PC-3 (cell line): Measurements from ENCODE around the gene OXSR1. TPM values are rescaled to one million over a fixed set of nuclear protein-coding genes. Genes with fewer than 3 reads are reported as not detected.

Source experiments
- ATAC-seq: fragments of 200-7000 bp; cut with Tn5 transposase; 2 replicates; pipeline ENCODE4 v1.9.1; 2020; ENCODE audit warnings: mild to moderate bottlenecking, moderate library complexity
- BruUV-seq: library from RNA; stranded (reverse); fragments of 400-500 nt; replicated peaks from 2 replicates; lab custom pipeline; 2021; lab: Mats Ljungman, UMichigan
- CTCF ChIA-PET: fragments of 300-600 bp; sonication (Branson Sonifier 250); formaldehyde crosslinking; loops from one replicate; lab custom pipeline; 2022; ENCODE audit warnings: antibody characterized with exemption; lab: Charles Lee
- POLR2A ChIA-PET: fragments of 300-600 bp; sonication (Branson Sonifier 250); formaldehyde crosslinking; loops from one replicate; lab custom pipeline; 2022; ENCODE audit warnings: antibody characterized with exemption; ENCODE audit not compliant: unreplicated experiment; lab: Charles Lee
- DNase-seq: peaks from one replicate; pipeline ENCODE4 v3.0.0-alpha.2; 2015
- H2AFZ ChIP-seq: fragments of 300-600 bp; sonication (generic); 2 replicates; pipeline ENCODE4 v1.6.0; 2016; ENCODE audit warnings: antibody characterized with exemption, low read length
- H3F3A ChIP-seq: fragments of 300-600 bp; sonication (generic); one replicate; pipeline ENCODE4 v1.6.0; 2017; ENCODE audit warnings: antibody characterized with exemption, low read length, control low read depth, mild to moderate bottlenecking; ENCODE audit not compliant: unreplicated experiment
- H3K27ac ChIP-seq: fragments of 300-600 bp; sonication (generic); 2 replicates; pipeline ENCODE4 v1.5.1; 2016; ENCODE audit warnings: mild to moderate bottlenecking, low read length
- H3K27me3 ChIP-seq: fragments of 300-600 bp; sonication (generic); 2 replicates; pipeline ENCODE4 v1.6.1; 2016; ENCODE audit warnings: low read length, mixed read lengths
- H3K36me3 ChIP-seq: fragments of 300-600 bp; sonication (generic); 2 replicates; pipeline ENCODE4 v1.6.1; 2016; ENCODE audit warnings: low read depth, mixed run types, low read length, mixed read lengths
- H3K4me1 ChIP-seq: fragments of 300-600 bp; sonication (generic); 2 replicates; pipeline ENCODE4 v1.5.1; 2016; ENCODE audit warnings: low read length; ENCODE audit not compliant: insufficient read depth
- H3K4me2 ChIP-seq: fragments of 300-600 bp; sonication (generic); 2 replicates; pipeline ENCODE4 v1.6.0; 2016; ENCODE audit warnings: low read length
- H3K4me3 ChIP-seq: fragments of 300-600 bp; sonication (generic); 2 replicates; pipeline ENCODE4 v1.5.1; 2016; ENCODE audit warnings: mild to moderate bottlenecking, low read length, mixed read lengths
- H3K79me2 ChIP-seq: fragments of 300-600 bp; sonication (generic); 2 replicates; pipeline ENCODE4 v1.6.1; 2017; ENCODE audit warnings: low read length, mixed read lengths
- H3K9ac ChIP-seq: fragments of 300-600 bp; sonication (generic); 2 replicates; pipeline ENCODE4 v1.6.0; 2016; ENCODE audit warnings: mild to moderate bottlenecking, low read length
- H3K9me2 ChIP-seq: fragments of 300-600 bp; sonication (generic); replicated peaks from 2 replicates; pipeline ENCODE4 v1.6.1; 2016; ENCODE audit warnings: mixed run types, low read length, mixed read lengths
- H3K9me3 ChIP-seq: fragments of 300-600 bp; sonication (generic); 2 replicates; pipeline ENCODE4 v1.6.1; 2016; ENCODE audit warnings: low read length, mixed read lengths
- H4K20me1 ChIP-seq: fragments of 300-600 bp; sonication (generic); 2 replicates; pipeline ENCODE4 v1.6.1; 2016; ENCODE audit warnings: low read length, mixed read lengths
- EZH2 ChIP-seq: fragments of 300-600 bp; sonication (generic); IDR thresholded peaks from one replicate; pipeline ENCODE4 v1.6.1; 2017; ENCODE audit warnings: antibody characterized with exemption, mild to moderate bottlenecking, low read length; ENCODE audit not compliant: unreplicated experiment
- EZH2phosphoT487 ChIP-seq: fragments of 300-600 bp; sonication (generic); IDR thresholded peaks from 2 replicates; pipeline ENCODE4 v1.6.1; 2018; ENCODE audit warnings: mild to moderate bottlenecking, antibody characterized with exemption, low read length, borderline replicate concordance
- intact Hi-C: fragments of 100-400 bp; cut with micrococcal nuclease; formaldehyde crosslinking; loops from 2 replicates; pipeline ENCODE4 v1.9.0; 2023
- total RNA-seq: library from RNA; depleted of rRNA; stranded (reverse); fragments of >200 nt; gene quantifications from 2 replicates; pipeline ENCODE4 v1.2.3, GENCODE V29; 2014
- TF ChIP-seq, protein P1 (sequence below): fragments of 300-600 bp; sonication (generic); conservative IDR thresholded peaks from 2 replicates; pipeline ENCODE4 v1.5.1; 2017; ENCODE audit warnings: antibody characterized with exemption, low read depth, mild to moderate bottlenecking, low read length

Gene OXSR1
- total RNA-seq, 1 experiment from 2014 or later = 42.2 TPM

DNA sequence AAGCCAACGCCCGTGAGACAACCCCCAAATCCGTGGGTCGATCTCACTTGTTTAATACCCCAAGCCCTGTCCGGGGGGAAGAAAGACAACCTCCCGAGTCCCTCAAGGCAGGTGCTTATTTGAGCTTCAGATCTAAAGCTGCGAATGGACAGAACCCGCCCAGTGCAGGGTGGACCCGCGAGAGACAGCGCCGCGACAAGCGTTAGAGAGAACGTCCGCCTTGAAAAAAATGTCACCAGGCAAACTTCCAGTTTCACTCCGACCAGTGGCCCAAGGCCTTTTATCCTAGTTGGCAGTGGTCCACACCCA, 740 bp upstream of the OXSR1 start:
- Histone ChIP-seq H3K27ac (peak overlapping the region; percentile 97), H3K4me2 (peak overlapping the region; percentile 93), H3K9ac (peak overlapping the region; percentile 96), H3K4me3 (peak overlapping the region; percentile 94), H3K36me3 (no peaks in the 10 kb centered on the region), H3K9me3 (no peaks in the 10 kb centered on the region), H4K20me1 (peaks cover 21% of the 10 kb centered on the region), H3F3A (peaks cover 7% of the 10 kb centered on the region), H3K4me1 (peaks cover 42% of the 10 kb centered on the region), H3K27me3 (no peaks in the 10 kb centered on the region), H3K9me2 (no peaks in the 10 kb centered on the region), H3K79me2 (peaks cover 42% of the 10 kb centered on the region), H2AFZ (peak overlapping the region; percentile 37)
- DNase-seq (no peak), ATAC-seq (peak; percentile 5)
- intact Hi-C loops = no loop called here
- no peak for TF ChIP-seq EZH2phosphoT487
- TF ChIP-seq EZH2 = no peak
- TF ChIP-seq, protein P1, sequence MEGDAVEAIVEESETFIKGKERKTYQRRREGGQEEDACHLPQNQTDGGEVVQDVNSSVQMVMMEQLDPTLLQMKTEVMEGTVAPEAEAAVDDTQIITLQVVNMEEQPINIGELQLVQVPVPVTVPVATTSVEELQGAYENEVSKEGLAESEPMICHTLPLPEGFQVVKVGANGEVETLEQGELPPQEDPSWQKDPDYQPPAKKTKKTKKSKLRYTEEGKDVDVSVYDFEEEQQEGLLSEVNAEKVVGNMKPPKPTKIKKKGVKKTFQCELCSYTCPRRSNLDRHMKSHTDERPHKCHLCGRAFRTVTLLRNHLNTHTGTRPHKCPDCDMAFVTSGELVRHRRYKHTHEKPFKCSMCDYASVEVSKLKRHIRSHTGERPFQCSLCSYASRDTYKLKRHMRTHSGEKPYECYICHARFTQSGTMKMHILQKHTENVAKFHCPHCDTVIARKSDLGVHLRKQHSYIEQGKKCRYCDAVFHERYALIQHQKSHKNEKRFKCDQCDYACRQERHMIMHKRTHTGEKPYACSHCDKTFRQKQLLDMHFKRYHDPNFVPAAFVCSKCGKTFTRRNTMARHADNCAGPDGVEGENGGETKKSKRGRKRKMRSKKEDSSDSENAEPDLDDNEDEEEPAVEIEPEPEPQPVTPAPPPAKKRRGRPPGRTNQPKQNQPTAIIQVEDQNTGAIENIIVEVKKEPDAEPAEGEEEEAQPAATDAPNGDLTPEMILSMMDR = no peak
- ChIA-PET POLR2A (interaction anchor here (0.6 to 1.8 kb wide), 3 partner anchors 8 to 121 kb away, joined by 3 to 17 read pairs (median 4); partner anchors contain the start of gene ACAA1), CTCF (interaction anchor here (0.6 to 1.4 kb wide), 3 partner anchors 21 to 182 kb away, joined by 3 to 5 read pairs (median 4); partner anchors contain the start of gene XYLB)
- no TSS peak for BruUV-seq

DNA sequence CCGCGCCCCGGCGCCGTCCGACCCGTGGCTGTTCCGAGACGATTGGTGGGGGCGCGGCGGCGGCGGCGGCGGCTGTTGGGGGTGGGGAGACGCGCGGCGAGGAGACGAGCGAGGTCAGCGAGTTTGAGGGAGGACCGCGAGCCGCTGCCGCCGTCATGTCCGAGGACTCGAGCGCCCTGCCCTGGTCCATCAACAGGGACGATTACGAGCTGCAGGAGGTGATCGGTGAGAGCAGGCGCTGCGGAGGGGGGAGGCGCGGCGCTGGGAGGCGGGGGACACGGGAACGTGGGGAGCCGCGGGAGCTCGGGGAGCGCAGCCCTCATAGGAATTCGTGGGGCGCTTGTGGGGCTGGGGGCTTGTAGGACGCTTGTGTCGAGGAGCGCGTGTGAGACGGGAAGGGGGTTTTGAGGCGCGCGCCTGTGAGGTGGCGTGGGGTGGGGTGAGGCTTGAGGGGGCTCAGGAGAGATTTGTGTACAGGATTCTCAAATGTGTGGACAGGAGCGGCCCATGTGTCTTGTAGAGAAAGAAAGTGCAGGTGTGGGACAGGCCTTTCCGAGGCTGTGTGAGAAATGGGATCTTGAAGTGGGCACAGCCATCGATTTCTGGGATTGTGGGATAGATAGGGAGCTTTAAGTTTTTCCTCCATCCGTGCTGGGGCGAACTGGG, 518 bp downstream of the OXSR1 start:
- peak overlapping the region; percentile 94 for H3K4me3 ChIP-seq
- peak overlapping the region; percentile 93 for H3K4me2 ChIP-seq
- H3K9me2 ChIP-seq = no peaks in the 10 kb centered on the region
- H3K27me3 ChIP-seq = no peaks in the 10 kb centered on the region
- H3K36me3 ChIP-seq = no peaks in the 10 kb centered on the region
- H3K27ac ChIP-seq = peak overlapping the region; percentile 97
- H3K9me3 ChIP-seq = no peaks in the 10 kb centered on the region
- intact Hi-C loops = loop anchor here (1.0 kb wide), 3 partner anchors 29 to 162 kb away; partner anchors contain the start of gene ACAA1
- ATAC-seq (peak; percentile 9; the same call in 1 of the 2 replicates), DNase-seq (peak; percentile 26)
- peaks cover 55% of the 10 kb centered on the region for H3K79me2 ChIP-seq
- no TSS peak for BruUV-seq
- ChIA-PET POLR2A (interaction anchor here (0.6 to 1.8 kb wide), 6 partner anchors 12 to 316 kb away, joined by 3 to 22 read pairs (median 8); partner anchors contain the start of gene ACAA1), CTCF (interaction anchor here (1.4 kb wide), 1 partner anchor 181 kb away, joined by 3 read pairs; the partner anchor contains the start of gene XYLB)
- H3K9ac ChIP-seq = peak overlapping the region; percentile 96
- peaks cover 30% of the 10 kb centered on the region for H4K20me1 ChIP-seq
- TF ChIP-seq EZH2phosphoT487 (no peak), EZH2 (no peak)
- TF ChIP-seq, protein P1 = no peak
- H3F3A ChIP-seq = peaks cover 3% of the 10 kb centered on the region
- peak overlapping the region; percentile 93 for H2AFZ ChIP-seq
- H3K4me1 ChIP-seq = peaks cover 51% of the 10 kb centered on the region

GRCh38 chr3:38167591-38167990, 2.3 kb downstream of the OXSR1 start:
- no peak for DNase-seq
- Histone ChIP-seq H3K27ac (peak overlapping the region; percentile 97), H3K9ac (peak overlapping the region; percentile 96), H3K79me2 (peaks cover 72% of the 10 kb centered on the region), H2AFZ (no peak overlapping the region), H3K36me3 (no peaks in the 10 kb centered on the region), H3K4me3 (peak overlapping the region; percentile 94), H3K27me3 (no peaks in the 10 kb centered on the region), H3F3A (peaks cover 3% of the 10 kb centered on the region), H3K4me2 (peak overlapping the region; percentile 93), H3K9me2 (no peaks in the 10 kb centered on the region), H4K20me1 (peaks cover 48% of the 10 kb centered on the region), H3K9me3 (no peaks in the 10 kb centered on the region), H3K4me1 (peaks cover 54% of the 10 kb centered on the region)
- CTCF ChIA-PET = no interaction called here
- BruUV-seq = no TSS peak
- ATAC-seq = no peak
- POLR2A ChIA-PET = interaction anchor here (0.7 kb wide), 1 partner anchor 1248 kb away, joined by 3 read pairs; no protein-coding TSS in a partner anchor
- intact Hi-C loops = no loop called here
- TF ChIP-seq EZH2 (no peak), EZH2phosphoT487 (no peak)
- TF ChIP-seq, protein P1 = no peak
